Esophagus squamous epithelium (tissue), 5 donors: ENCODE data around the gene RWDD2A. TPM values are rescaled to one million over a fixed set of nuclear protein-coding genes. Genes with fewer than 3 reads are reported as not detected.
"Not testable (repeated sequence)": the region's sequence is repeated elsewhere in the genome, so short reads cannot be mapped to it uniquely, and the experiment has no call there.

ENCODE experiments used
- DNase-seq: peaks from one replicate; lab custom pipeline; 2025; lab: John Stamatoyannopoulos, UW
- H3K27ac ChIP-seq, 4 donors: fragments of 200-600 bp; sonication (generic); one replicate each; pipeline ENCODE4 v1.5.1; 2016 to 2019; ENCODE audit warnings: mild to moderate bottlenecking in 1 of 4
- H3K27me3 ChIP-seq, 4 donors: fragments of 200-600 bp; sonication (generic); 1 replicate in 3 of 4; 2 replicates in 1 of 4; pipeline versions ENCODE4 v1.5.1 to v1.6.0; 2017 to 2021; ENCODE audit warnings: antibody characterized with exemption in 1 of 4
- H3K36me3 ChIP-seq, 3 donors: fragments of 200-600 bp; sonication (generic); one replicate each; pipeline ENCODE4 v1.5.1; 2016 to 2019
- H3K4me1 ChIP-seq, 3 donors: fragments of 200-600 bp; sonication (generic); one replicate each; pipeline ENCODE4 v1.5.1; 2017 to 2019
- H3K4me3 ChIP-seq, 4 donors: fragments of 200-600 bp; sonication (generic); 1 replicate in 3 of 4; 2 replicates in 1 of 4; pipeline ENCODE4 v1.5.1; 2016 to 2019; ENCODE audit warnings: mild to moderate bottlenecking in 2 of 4, moderate library complexity in 1 of 4
- H3K9me3 ChIP-seq, 3 donors: fragments of 200-600 bp; sonication (generic); one replicate each; pipeline ENCODE4 v1.5.1; 2016 to 2019
- POLR2A ChIP-seq, 4 donors: fragments of 450-650 bp; IDR thresholded peaks; one replicate each; pipeline ENCODE4 v1.6.1; 2017; ENCODE audit warnings: antibody characterized with exemption in 4 of 4, mild to moderate bottlenecking in 4 of 4, moderate library complexity in 3 of 4
- WGBS, 2 donors: methylation state at CpG; one replicate each; pipeline ENCODE4 v1.1.5; 2018; 5-methylcytosine and 5-hydroxymethylcytosine counted together
- intact Hi-C: fragments of 100-400 bp; cut with DNase I; formaldehyde crosslinking; loops from one replicate; pipeline ENCODE4 v1.15.0; 2022
- total RNA-seq, 4 donors: library from RNA; depleted of rRNA; stranded (reverse); fragments of >200 nt; gene quantifications; one replicate each; pipeline ENCODE4 v1.1.0, GENCODE V29; 2016
- TF ChIP-seq, protein P1 (sequence below), 6 experiments: fragments of 450-650 bp in 4 of 6; fragments of 200-600 bp in 2 of 6; sonication (generic) in 2 of 6; IDR thresholded peaks; one replicate each; pipeline ENCODE4 v1.5.1; 2016 to 2019; ENCODE audit warnings: antibody characterized with exemption in 6 of 6, mild to moderate bottlenecking in 4 of 6, moderate library complexity in 4 of 6
- donor health status: DM: yes; HTN: yes; CAD: no.

Gene RWDD2A
- total RNA-seq, 4 donors from 2014 or later, result 0.57 to 3.1 (median 0.91) TPM

GRCh38 chr6:83185096-83185495, 8.1 kb upstream of the RWDD2A start:
- no peak overlapping the region for H3K4me3 ChIP-seq
- no peaks in the 10 kb centered on the region for H3K4me1 ChIP-seq
- DNase-seq, result no peak
- no peaks in the 10 kb centered on the region for H3K9me3 ChIP-seq
- no peak for TF ChIP-seq POLR2A (IDR thresholded peaks at IDR 0.05)
- TF ChIP-seq, protein P1, sequence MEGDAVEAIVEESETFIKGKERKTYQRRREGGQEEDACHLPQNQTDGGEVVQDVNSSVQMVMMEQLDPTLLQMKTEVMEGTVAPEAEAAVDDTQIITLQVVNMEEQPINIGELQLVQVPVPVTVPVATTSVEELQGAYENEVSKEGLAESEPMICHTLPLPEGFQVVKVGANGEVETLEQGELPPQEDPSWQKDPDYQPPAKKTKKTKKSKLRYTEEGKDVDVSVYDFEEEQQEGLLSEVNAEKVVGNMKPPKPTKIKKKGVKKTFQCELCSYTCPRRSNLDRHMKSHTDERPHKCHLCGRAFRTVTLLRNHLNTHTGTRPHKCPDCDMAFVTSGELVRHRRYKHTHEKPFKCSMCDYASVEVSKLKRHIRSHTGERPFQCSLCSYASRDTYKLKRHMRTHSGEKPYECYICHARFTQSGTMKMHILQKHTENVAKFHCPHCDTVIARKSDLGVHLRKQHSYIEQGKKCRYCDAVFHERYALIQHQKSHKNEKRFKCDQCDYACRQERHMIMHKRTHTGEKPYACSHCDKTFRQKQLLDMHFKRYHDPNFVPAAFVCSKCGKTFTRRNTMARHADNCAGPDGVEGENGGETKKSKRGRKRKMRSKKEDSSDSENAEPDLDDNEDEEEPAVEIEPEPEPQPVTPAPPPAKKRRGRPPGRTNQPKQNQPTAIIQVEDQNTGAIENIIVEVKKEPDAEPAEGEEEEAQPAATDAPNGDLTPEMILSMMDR (IDR thresholded peaks at IDR 0.05), result no peak
- H3K27ac ChIP-seq, result no peak overlapping the region
- H3K27me3 ChIP-seq, result no peaks in the 10 kb centered on the region
- 91 to 94% methylated on average over 2 of the region's 2 CpGs for WGBS, 2 donors
- peaks cover 4 to 92% (median 9%) of the 10 kb centered on the region in 3 donors for H3K36me3 ChIP-seq
- intact Hi-C loops, result no loop called here

GRCh38 chr6:83188501-83188900, 4.7 kb upstream of the RWDD2A start:
- no peaks in the 10 kb centered on the region for H3K9me3 ChIP-seq
- H3K27ac ChIP-seq, result no peak overlapping the region
- intact Hi-C loops, result no loop called here
- peaks cover 0 to 58% (median 5%) of the 10 kb centered on the region in 3 donors for H3K36me3 ChIP-seq
- H3K27me3 ChIP-seq, result no peaks in the 10 kb centered on the region
- peaks cover 3 to 19% (median 10%) of the 10 kb centered on the region in 3 donors for H3K4me1 ChIP-seq
- TF ChIP-seq, protein P1 (IDR thresholded peaks at IDR 0.05), result no peak
- no peak for TF ChIP-seq POLR2A (IDR thresholded peaks at IDR 0.05)
- no peak for DNase-seq
- no peak overlapping the region for H3K4me3 ChIP-seq
- WGBS, 2 donors, result 70 to 86% methylated on average over 3 of the region's 3 CpGs

DNA sequence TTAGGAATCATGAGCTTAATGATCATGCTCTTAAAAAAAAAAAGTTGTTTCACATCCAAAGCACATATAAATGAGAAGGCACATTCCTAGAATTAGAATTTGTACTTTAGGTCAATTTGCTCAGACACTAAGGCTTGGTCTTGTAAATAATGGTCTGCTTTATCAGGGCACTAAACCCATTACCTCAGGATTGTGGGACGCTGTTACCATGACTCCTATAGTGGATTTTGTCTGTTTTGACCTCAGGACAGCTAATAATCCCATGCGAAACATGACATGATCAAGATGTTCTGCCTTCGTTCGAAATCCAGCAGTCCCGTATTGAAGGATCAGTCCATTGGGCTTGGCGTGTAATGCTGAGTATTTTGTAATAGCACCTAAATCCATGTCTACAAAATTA, 2.5 kb upstream of the RWDD2A start:
- TF ChIP-seq, protein P1 (IDR thresholded peaks at IDR 0.05), result no peak
- no peak for TF ChIP-seq POLR2A (IDR thresholded peaks at IDR 0.05)
- intact Hi-C loops, result loop anchor here (10.0 kb wide), 1 partner anchor 126 kb away; the partner anchor contains the start of genes DOP1A and UBE3D
- no peaks in the 10 kb centered on the region for H3K9me3 ChIP-seq

GRCh38 chr6:83191974-83192373, 1.2 kb upstream of the RWDD2A start:
- not testable (repeated sequence) for DNase-seq, H3K9me3 ChIP-seq, H3K27me3 ChIP-seq, H3K27ac ChIP-seq
- peak overlapping the region in 3 of 4 donors; percentile 88 to 96 (median 95) for H3K4me3 ChIP-seq
- WGBS, 2 donors, result 93 to 97% methylated on average over 12 to 18 of the region's 18 CpGs
- intact Hi-C loops, result loop anchor here (10.0 kb wide), 1 partner anchor 127 kb away; the partner anchor contains the start of genes DOP1A and UBE3D
- peaks cover 3 to 31% (median 13%) of the 10 kb centered on the region in 3 donors for H3K4me1 ChIP-seq
- H3K36me3 ChIP-seq, result peaks cover 0 to 34% (median 0%) of the 10 kb centered on the region in 3 donors

More for the DNA sequence above, 2.5 kb upstream of the RWDD2A start:
- 91 to 95% methylated on average over 6 of the region's 6 CpGs for WGBS, 2 donors
- no peaks in the 10 kb centered on the region for H3K27me3 ChIP-seq
- peaks cover 3 to 31% (median 13%) of the 10 kb centered on the region in 3 donors for H3K4me1 ChIP-seq
- DNase-seq, result no peak
- no peak overlapping the region for H3K4me3 ChIP-seq
- H3K27ac ChIP-seq, result no peak overlapping the region
- H3K36me3 ChIP-seq, result peaks cover 0 to 41% (median 5%) of the 10 kb centered on the region in 3 donors

DNA sequence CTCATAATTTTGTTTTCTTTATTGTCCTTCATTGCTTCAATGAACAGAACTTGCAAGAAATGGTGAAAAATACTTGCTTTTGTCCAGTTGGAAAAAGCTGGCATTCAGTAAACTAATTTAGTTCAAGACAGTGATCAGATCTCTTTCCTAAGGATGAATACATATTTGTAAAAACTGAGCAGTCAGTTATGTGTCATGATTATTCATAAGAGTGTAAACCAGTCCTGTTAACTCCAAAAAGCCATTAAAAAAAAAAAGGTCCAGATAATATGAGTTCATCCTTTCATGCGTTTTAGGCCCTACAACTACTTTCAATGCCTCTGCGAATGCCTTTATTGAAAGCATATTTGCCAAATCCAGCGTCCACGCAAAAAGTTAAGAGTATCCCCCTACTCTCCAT, 701 bp upstream of the RWDD2A start:
- Histone ChIP-seq H3K36me3 (peaks cover 0 to 29% (median 0%) of the 10 kb centered on the region in 3 donors), H3K27me3 (no peaks in the 10 kb centered on the region), H3K27ac (peak overlapping the region; percentile 81 to 91 (median 86)), H3K9me3 (no peaks in the 10 kb centered on the region), H3K4me1 (peaks cover 3 to 31% (median 13%) of the 10 kb centered on the region in 3 donors), H3K4me3 (peak overlapping the region; percentile 88 to 96 (median 92))
- DNase-seq, result no peak
- TF ChIP-seq, protein P1 (IDR thresholded peaks at IDR 0.05), result no peak
- TF ChIP-seq POLR2A (IDR thresholded peaks at IDR 0.05), result no peak
- WGBS, 2 donors, result 0% methylated on average over 4 of the region's 4 CpGs
- intact Hi-C loops, result loop anchor here (10.0 kb wide), 1 partner anchor 128 kb away; the partner anchor contains the start of genes DOP1A and UBE3D
